ENCODE results near the gene LBHD2. TPM values are rescaled to one million over a fixed set of nuclear protein-coding genes. Genes with fewer than 3 reads are reported as not detected.
"Not testable (repeated sequence)": the region's sequence is repeated elsewhere in the genome, so short reads cannot be mapped to it uniquely, and the experiment has no call there.

The LBHD2 gene
- total RNA-seq, 5 donors from 2014 or later (not counting 1 experiment from before 2014, with no cell fraction given): not detected

GRCh38 chr14:103115845-103116572 lies 32.0 kb downstream of the LBHD2 start:
- WGBS (ENCODE audit: insufficient coverage): 86% methylated on average over 7 of the region's 10 CpGs
- ATAC-seq (replicated peaks in 1 of 4): no peak
- no peaks in the 10 kb centered on the region for H3K36me3 Mint-ChIP-seq
- DNase-seq: no peak
- H3K9me3 Mint-ChIP-seq: no peaks in the 10 kb centered on the region
- no peak overlapping the region for H3K4me3 ChIP-seq (ENCODE audit: control insufficient read depth in 1 of 2, extremely low read depth in 1 of 2, low read length in 1 of 2)
- H3K36me3 ChIP-seq (ENCODE audit: control insufficient read depth in 2 of 2, extremely low read depth in 1 of 2, insufficient read depth in 1 of 2, low read length in 1 of 2): no peaks in the 10 kb centered on the region
- H3K4me1 ChIP-seq (ENCODE audit: control insufficient read depth in 1 of 2, extremely low read depth in 1 of 2, insufficient read depth in 2 of 2, low read length in 2 of 2): peaks cover 0 to 4% of the 10 kb centered on the region in 2 experiments
- H3K27me3 ChIP-seq (replicated peaks in 1 of 2; ENCODE audit: control insufficient read depth in 2 of 2, extremely low read depth in 1 of 2, insufficient read depth in 2 of 2, low read length in 1 of 2): peaks cover 0 to 29% of the 10 kb centered on the region in 2 experiments
- ChIA-PET CTCF (no interaction called here), POLR2A (no interaction called here)
- H3K4me3 Mint-ChIP-seq: no peak overlapping the region
- no peak overlapping the region for H3K27ac ChIP-seq (ENCODE audit: low read length)
- H3K27me3 Mint-ChIP-seq: peaks cover 13 to 18% of the 10 kb centered on the region in 2 donors
- H3K27ac Mint-ChIP-seq: no peak overlapping the region
- peaks cover 4 to 10% (median 6%) of the 10 kb centered on the region in 3 donors for H3K4me1 Mint-ChIP-seq
- no peaks in the 10 kb centered on the region for H3K9me3 ChIP-seq

GRCh38 chr14:103116636-103117035 lies 32.6 kb downstream of the LBHD2 start:
- 92% methylated on average over 16 of the region's 17 CpGs for WGBS (ENCODE audit: insufficient coverage)
- no peaks in the 10 kb centered on the region for H3K36me3 Mint-ChIP-seq
- Histone ChIP-seq H3K4me1 (ENCODE audit: control insufficient read depth in 1 of 2, extremely low read depth in 1 of 2, insufficient read depth in 2 of 2, low read length in 2 of 2) (peaks cover 0 to 4% of the 10 kb centered on the region in 2 experiments), H3K4me3 (ENCODE audit: control insufficient read depth in 1 of 2, extremely low read depth in 1 of 2, low read length in 1 of 2) (no peak overlapping the region), H3K36me3 (ENCODE audit: control insufficient read depth in 2 of 2, extremely low read depth in 1 of 2, insufficient read depth in 1 of 2, low read length in 1 of 2) (no peaks in the 10 kb centered on the region), H3K27me3 (replicated peaks in 1 of 2; ENCODE audit: control insufficient read depth in 2 of 2, extremely low read depth in 1 of 2, insufficient read depth in 2 of 2, low read length in 1 of 2) (peaks cover 0 to 29% of the 10 kb centered on the region in 2 experiments), H3K27ac (ENCODE audit: low read length) (no peak overlapping the region), H3K9me3 (no peaks in the 10 kb centered on the region)
- DNase-seq (no peak), ATAC-seq (replicated peaks in 1 of 4) (no peak)
- H3K4me1 Mint-ChIP-seq: peaks cover 4 to 10% (median 6%) of the 10 kb centered on the region in 3 donors
- no peaks in the 10 kb centered on the region for H3K9me3 Mint-ChIP-seq
- H3K4me3 Mint-ChIP-seq: no peak overlapping the region
- POLR2A ChIA-PET: no interaction called here
- CTCF ChIA-PET: no interaction called here
- peaks cover 13 to 17% of the 10 kb centered on the region in 2 donors for H3K27me3 Mint-ChIP-seq
- no peak overlapping the region for H3K27ac Mint-ChIP-seq

DNA sequence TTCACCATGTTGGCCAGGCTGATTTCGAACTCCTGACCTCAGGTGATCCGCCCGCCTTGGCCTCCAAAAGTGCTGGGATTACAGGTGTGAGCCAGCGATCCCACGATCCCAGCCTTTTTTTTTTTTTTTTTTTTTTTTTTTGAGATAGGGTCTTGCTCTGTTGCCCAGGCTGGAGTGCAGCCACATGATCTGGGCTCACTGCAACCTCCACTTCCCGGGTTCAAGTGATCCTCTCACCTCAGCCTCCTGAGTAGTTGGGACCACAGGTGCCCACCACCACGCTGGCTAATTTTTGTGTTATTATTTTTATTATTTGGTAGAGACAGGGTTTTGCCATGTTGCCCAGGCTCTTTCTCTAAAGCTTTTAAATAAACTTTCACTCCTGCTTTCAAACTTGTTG lies 33.5 kb downstream of the LBHD2 start:
- H3K9me3 Mint-ChIP-seq; ATAC-seq (replicated peaks in 1 of 4); CTCF ChIA-PET: not testable (repeated sequence)

GRCh38 chr14:103118018-103118662 lies 34.1 kb downstream of the LBHD2 start:
- ChIA-PET CTCF (no interaction called here), POLR2A (no interaction called here)
- no peak overlapping the region for H3K27ac ChIP-seq (ENCODE audit: low read length)

More for the DNA sequence above, 33.5 kb downstream of the LBHD2 start:
- H3K27me3 ChIP-seq (replicated peaks in 1 of 2; ENCODE audit: control insufficient read depth in 2 of 2, extremely low read depth in 1 of 2, insufficient read depth in 2 of 2, low read length in 1 of 2): peaks cover 0 to 32% of the 10 kb centered on the region in 2 experiments
- H3K9me3 ChIP-seq; H3K36me3 Mint-ChIP-seq; H3K4me3 Mint-ChIP-seq; H3K27ac ChIP-seq (ENCODE audit: low read length); H3K4me3 ChIP-seq (ENCODE audit: control insufficient read depth in 1 of 2, extremely low read depth in 1 of 2, low read length in 1 of 2); H3K27ac Mint-ChIP-seq; POLR2A ChIA-PET; H3K4me1 ChIP-seq (ENCODE audit: control insufficient read depth in 1 of 2, extremely low read depth in 1 of 2, insufficient read depth in 2 of 2, low read length in 2 of 2); H3K36me3 ChIP-seq (ENCODE audit: control insufficient read depth in 2 of 2, extremely low read depth in 1 of 2, insufficient read depth in 1 of 2, low read length in 1 of 2); DNase-seq: not testable (repeated sequence)
- no CpG with 5 or more reads among the region's 7 CpGs for WGBS (ENCODE audit: insufficient coverage)
- H3K27me3 Mint-ChIP-seq: peaks cover 17 to 22% of the 10 kb centered on the region in 2 donors
- H3K4me1 Mint-ChIP-seq: peaks cover 6 to 13% (median 8%) of the 10 kb centered on the region in 3 donors

GRCh38 chr14:103118663-103119404 lies 34.8 kb downstream of the LBHD2 start:
- no peaks in the 10 kb centered on the region for H3K36me3 ChIP-seq (ENCODE audit: control insufficient read depth in 2 of 2, extremely low read depth in 1 of 2, insufficient read depth in 1 of 2, low read length in 1 of 2)
- H3K27me3 ChIP-seq (replicated peaks in 1 of 2; ENCODE audit: control insufficient read depth in 2 of 2, extremely low read depth in 1 of 2, insufficient read depth in 2 of 2, low read length in 1 of 2): peaks cover 0 to 43% of the 10 kb centered on the region in 2 experiments
- 65% methylated on average over 6 of the region's 9 CpGs for WGBS (ENCODE audit: insufficient coverage)
- CTCF ChIA-PET: no interaction called here
- peaks cover 6 to 13% (median 8%) of the 10 kb centered on the region in 3 donors for H3K4me1 Mint-ChIP-seq
- H3K36me3 Mint-ChIP-seq: no peaks in the 10 kb centered on the region
- peaks cover 17 to 22% of the 10 kb centered on the region in 2 donors for H3K27me3 Mint-ChIP-seq
- POLR2A ChIA-PET: no interaction called here
- no peak overlapping the region for H3K4me3 ChIP-seq (ENCODE audit: control insufficient read depth in 1 of 2, extremely low read depth in 1 of 2, low read length in 1 of 2)
- no peak overlapping the region for H3K27ac ChIP-seq (ENCODE audit: low read length)
- no peaks in the 10 kb centered on the region for H3K9me3 Mint-ChIP-seq
- peaks cover 0 to 19% of the 10 kb centered on the region in 2 experiments for H3K4me1 ChIP-seq (ENCODE audit: control insufficient read depth in 1 of 2, extremely low read depth in 1 of 2, insufficient read depth in 2 of 2, low read length in 2 of 2)
- H3K27ac Mint-ChIP-seq: no peak overlapping the region
- DNase-seq: peak in 9 of 35 experiments; percentile 16 to 59 (median 23)
- no peak overlapping the region for H3K4me3 Mint-ChIP-seq
- ATAC-seq (replicated peaks in 1 of 4): no peak
- no peaks in the 10 kb centered on the region for H3K9me3 ChIP-seq

More at GRCh38 chr14:103118018-103118662, 34.1 kb downstream of the LBHD2 start:
- DNase-seq (no peak), ATAC-seq (replicated peaks in 1 of 4) (no peak)
- Mint-ChIP-seq H3K27ac (no peak overlapping the region), H3K4me1 (peaks cover 6 to 13% (median 8%) of the 10 kb centered on the region in 3 donors), H3K27me3 (peaks cover 17 to 22% of the 10 kb centered on the region in 2 donors), H3K36me3 (no peaks in the 10 kb centered on the region), H3K4me3 (no peak overlapping the region), H3K9me3 (no peaks in the 10 kb centered on the region)
- Histone ChIP-seq H3K4me1 (ENCODE audit: control insufficient read depth in 1 of 2, extremely low read depth in 1 of 2, insufficient read depth in 2 of 2, low read length in 2 of 2) (peaks cover 0 to 14% of the 10 kb centered on the region in 2 experiments), H3K27me3 (replicated peaks in 1 of 2; ENCODE audit: control insufficient read depth in 2 of 2, extremely low read depth in 1 of 2, insufficient read depth in 2 of 2, low read length in 1 of 2) (peaks cover 0 to 37% of the 10 kb centered on the region in 2 experiments), H3K9me3 (no peaks in the 10 kb centered on the region), H3K36me3 (ENCODE audit: control insufficient read depth in 2 of 2, extremely low read depth in 1 of 2, insufficient read depth in 1 of 2, low read length in 1 of 2) (no peaks in the 10 kb centered on the region), H3K4me3 (ENCODE audit: control insufficient read depth in 1 of 2, extremely low read depth in 1 of 2, low read length in 1 of 2) (no peak overlapping the region)
- 49% methylated on average over 4 of the region's 10 CpGs for WGBS (ENCODE audit: insufficient coverage)

DNA sequence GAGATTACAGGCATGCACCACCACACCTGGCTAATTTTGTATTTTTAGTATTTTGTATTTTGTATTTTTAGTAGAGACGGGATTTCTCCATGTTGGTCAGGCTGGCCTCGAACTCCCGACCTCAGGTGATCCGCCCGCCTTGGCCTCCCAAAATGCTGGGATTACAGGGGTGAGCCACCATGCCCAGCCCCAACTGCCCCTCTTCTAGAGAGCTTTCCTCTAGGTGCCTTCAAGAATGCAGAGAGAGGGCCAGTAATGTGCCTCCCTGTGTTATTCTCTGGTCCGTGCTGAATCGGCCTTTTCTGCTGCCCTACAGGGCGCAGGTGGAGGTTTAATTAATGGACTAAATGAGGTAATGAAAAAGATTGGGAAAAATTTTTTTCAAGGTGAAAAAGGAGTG lies 35.5 kb downstream of the LBHD2 start:
- H3K9me3 ChIP-seq; H3K4me3 Mint-ChIP-seq; CTCF ChIA-PET; H3K9me3 Mint-ChIP-seq; DNase-seq; H3K27ac Mint-ChIP-seq; H3K36me3 Mint-ChIP-seq; H3K27ac ChIP-seq (ENCODE audit: low read length); H3K4me3 ChIP-seq (ENCODE audit: control insufficient read depth in 1 of 2, extremely low read depth in 1 of 2, low read length in 1 of 2); H3K36me3 ChIP-seq (ENCODE audit: control insufficient read depth in 2 of 2, extremely low read depth in 1 of 2, insufficient read depth in 1 of 2, low read length in 1 of 2); ATAC-seq (replicated peaks in 1 of 4); POLR2A ChIA-PET: not testable (repeated sequence)
- Histone ChIP-seq H3K27me3 (replicated peaks in 1 of 2; ENCODE audit: control insufficient read depth in 2 of 2, extremely low read depth in 1 of 2, insufficient read depth in 2 of 2, low read length in 1 of 2) (peaks cover 0 to 50% of the 10 kb centered on the region in 2 experiments), H3K4me1 (ENCODE audit: control insufficient read depth in 1 of 2, extremely low read depth in 1 of 2, insufficient read depth in 2 of 2, low read length in 2 of 2) (peaks cover 0 to 25% of the 10 kb centered on the region in 2 experiments)
- Mint-ChIP-seq H3K27me3 (peaks cover 21 to 28% of the 10 kb centered on the region in 2 donors), H3K4me1 (peaks cover 10 to 15% (median 10%) of the 10 kb centered on the region in 3 donors)
- 85% methylated on average over 6 of the region's 8 CpGs for WGBS (ENCODE audit: insufficient coverage)
